T-helper 2 cell treated with Interferon-gamma antibody and Interleukin-4, amounts not matched to agents 100 ng/mL and 5 ng/mL, for 36 hours (primary cell): ENCODE data around the gene FBRS. TPM values are rescaled to one million over a fixed set of nuclear protein-coding genes. Genes with fewer than 3 reads are reported as not detected.
"Not testable (repeated sequence)": the region's sequence is repeated elsewhere in the genome, so short reads cannot be mapped to it uniquely, and the experiment has no call there.

Experiments
- intact Hi-C: fragments of 100-400 bp; cut with micrococcal nuclease; formaldehyde crosslinking; loops from one replicate; pipeline ENCODE4 v1.15.1; 2023
- total RNA-seq: library from RNA; stranded (reverse); gene quantifications from 2 replicates; pipeline ENCODE4 v1.2.3, GENCODE V29; 2022

Gene FBRS
- total RNA-seq, 1 donor from 2014 or later, result 81.1 TPM

- intact Hi-C loops, result loop anchor here (1.0 to 10.0 kb wide), 9 partner anchors 39 to 890 kb away; partner anchors contain the start of genes CFAP119, FBRS, MAZ and PRR14
Observed at GRCh38 chr16:30697264-30698138, 39.3 kb downstream of the FBRS start.

GRCh38 chr16:30698139-30698815 is 40.0 kb downstream of the FBRS start:
- intact Hi-C loops, result loop anchor here (1.0 to 10.0 kb wide), 9 partner anchors 40 to 891 kb away; partner anchors contain the start of genes CFAP119, FBRS, MAZ and PRR14

DNA sequence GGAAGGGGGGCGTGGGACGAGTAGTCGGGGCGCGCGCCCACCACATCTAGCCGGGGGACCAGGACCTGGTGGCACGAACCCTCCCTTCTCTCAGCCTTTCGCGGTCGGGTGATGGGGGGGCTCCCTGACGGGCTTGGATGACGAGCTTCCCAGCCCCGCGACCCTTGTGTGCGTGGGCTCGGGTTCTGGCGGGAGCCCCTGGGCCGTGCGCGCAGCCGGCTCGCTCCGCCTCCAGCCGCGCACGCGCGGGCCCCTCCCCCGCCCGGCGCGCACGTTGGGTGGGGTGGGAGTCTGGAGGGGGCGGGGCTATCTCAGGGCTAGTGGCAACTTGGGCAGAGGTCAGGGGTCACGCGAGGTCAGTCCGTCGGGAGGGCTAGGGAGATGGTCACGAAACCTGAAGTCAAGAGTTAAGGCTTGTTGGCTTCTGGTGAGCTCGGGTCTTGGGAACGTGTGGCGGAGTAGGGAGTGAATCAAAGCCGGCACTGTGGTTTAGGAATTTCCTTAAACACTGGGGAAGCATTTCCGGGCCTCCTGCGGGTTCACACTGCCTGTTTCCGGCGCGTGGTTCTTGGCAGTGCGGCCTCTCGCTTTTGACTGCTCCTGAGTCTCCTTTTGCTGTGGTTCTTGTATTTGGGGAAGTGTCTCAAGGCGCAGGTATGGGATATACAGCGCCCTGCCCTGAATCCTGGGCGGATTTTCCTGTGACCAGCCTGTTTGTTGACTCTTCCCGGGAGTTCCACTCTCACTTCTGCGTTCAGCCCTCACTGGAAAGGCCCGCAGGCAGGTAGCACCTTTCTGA is 40.8 kb downstream of the FBRS start, which contains the start of gene SRCAP:
Gene SRCAP (plus strand): TSS at position 356 of the 799 bp plus-strand sequence. CDS start 1,654 bp downstream, outside the sequence.
- intact Hi-C loops, result loop anchor here (1.0 to 10.0 kb wide), 10 partner anchors 41 to 892 kb away; partner anchors contain the start of genes CFAP119, FBRS, MAZ and PRR14

- intact Hi-C loops, result loop anchor here (1.0 to 10.0 kb wide), 5 partner anchors 65 to 892 kb away; partner anchors contain the start of genes MAZ, STX4, ZNF646 and ZNF668
Observed at GRCh38 chr16:30699615-30700099, 41.4 kb downstream of the FBRS start.

DNA sequence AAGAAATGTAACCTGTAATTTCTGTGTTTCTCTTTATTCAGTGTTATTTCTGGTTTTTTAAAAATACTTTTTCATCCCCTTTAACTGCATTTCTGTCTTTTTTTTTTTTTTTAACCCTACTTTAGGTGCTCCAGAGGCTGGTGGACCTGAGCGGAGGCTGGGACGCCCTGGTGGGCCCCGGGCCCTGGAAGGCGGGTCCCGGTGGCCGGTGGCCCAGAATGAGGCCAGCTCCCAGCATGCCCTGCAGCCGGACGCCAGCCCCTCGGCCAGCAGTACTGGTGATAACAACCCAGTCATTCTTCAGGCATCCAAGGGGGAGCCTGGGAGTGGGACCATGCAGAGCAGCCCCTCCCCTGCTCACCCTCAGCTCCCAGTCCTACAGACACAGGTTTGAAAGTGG is 42.3 kb downstream of the FBRS start:
- intact Hi-C loops, result no loop called here

- intact Hi-C loops, result no loop called here
Observed at GRCh38 chr16:30700971-30701370, 42.7 kb downstream of the FBRS start.

GRCh38 chr16:30703071-30703470 is 44.8 kb downstream of the FBRS start:
- intact Hi-C loops, result not testable (repeated sequence)

GRCh38 chr16:30703971-30704370 is 45.7 kb downstream of the FBRS start:
- intact Hi-C loops, result no loop called here

DNA sequence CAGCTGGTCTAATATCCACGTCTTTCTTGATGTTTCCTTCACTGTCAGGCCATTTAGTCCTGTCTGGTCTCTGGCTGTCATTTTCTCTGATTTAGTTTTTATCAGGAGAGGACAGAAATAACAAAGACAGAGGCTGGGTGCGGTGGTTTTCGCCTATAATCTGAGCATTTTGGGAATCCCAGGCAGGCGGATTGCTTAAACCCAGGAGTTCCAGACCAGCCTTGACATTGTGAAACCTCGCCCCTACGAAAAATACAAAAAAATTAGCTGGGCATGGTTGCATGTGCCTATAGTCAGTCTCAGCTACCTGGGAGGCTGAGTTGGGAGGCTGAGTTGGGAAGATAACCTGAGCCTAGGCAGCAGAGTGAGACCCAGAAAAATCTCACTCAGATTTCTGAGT is 47.8 kb downstream of the FBRS start:
- intact Hi-C loops, result no loop called here

DNA sequence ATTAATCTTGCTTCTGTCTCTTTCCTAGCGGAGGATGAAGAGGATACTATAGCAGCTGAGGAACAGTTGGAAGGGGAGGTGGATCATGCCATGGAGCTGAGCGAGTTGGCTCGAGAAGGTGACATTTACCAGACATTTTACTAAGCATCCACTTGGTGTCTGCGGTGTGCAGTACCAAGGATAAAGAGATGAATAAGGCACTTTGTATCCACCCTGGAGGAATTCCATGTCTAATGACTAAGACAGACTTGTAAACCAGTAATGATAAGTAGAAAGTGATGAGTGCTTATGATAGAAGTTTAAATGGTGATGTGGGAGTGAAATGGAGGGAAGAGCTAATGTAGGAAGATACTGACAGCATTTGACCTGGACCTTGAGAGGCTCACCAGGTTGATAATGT is 52.7 kb downstream of the FBRS start:
- intact Hi-C loops, result no loop called here

- intact Hi-C loops, result no loop called here
Observed at GRCh38 chr16:30711712-30712111, 53.5 kb downstream of the FBRS start.

GRCh38 chr16:30715750-30716445 is 57.7 kb downstream of the FBRS start:
- intact Hi-C loops, result no loop called here

DNA sequence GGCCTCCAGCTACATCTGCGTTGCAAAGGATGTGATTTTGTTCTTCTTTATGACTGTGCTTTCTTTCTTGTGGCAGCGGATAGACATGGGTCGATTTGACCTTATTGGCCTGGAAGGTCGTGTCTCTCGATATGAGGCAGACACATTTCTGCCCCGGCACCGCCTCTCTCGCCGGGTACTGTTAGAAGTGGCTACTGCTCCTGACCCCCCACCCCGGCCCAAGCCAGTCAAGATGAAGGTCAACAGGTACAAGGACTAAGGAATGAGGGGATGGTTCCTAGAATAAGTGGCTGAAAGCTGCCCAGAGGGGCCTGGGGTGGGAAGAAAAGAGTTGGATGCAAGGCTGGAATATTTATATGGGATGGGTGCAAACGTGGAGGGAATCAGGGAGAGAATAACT is 61.9 kb downstream of the FBRS start:
- intact Hi-C loops, result no loop called here

Other genes starting within 250 kb of the FBRS start
- 87.8 and 93.3 TPM in 2 replicates for gene DCTPP1, start 228.4 kb upstream of the FBRS start, total RNA-seq
- 73.9 and 78.5 TPM in 2 replicates for gene SEPHS2, start 212.6 kb upstream of the FBRS start, total RNA-seq
- 527 and 528 TPM in 2 replicates for gene ITGAL, start 185.7 kb upstream of the FBRS start, total RNA-seq
- gene ZNF768, start 131.9 kb upstream of the FBRS start, total RNA-seq, result 5.4 and 5.9 TPM in 2 replicates
- 12.1 and 12.7 TPM in 2 replicates for gene ZNF747, start 123.6 kb upstream of the FBRS start, total RNA-seq
- gene ZNF764, start 100.1 kb upstream of the FBRS start, total RNA-seq, result 15.3 and 16.4 TPM in 2 replicates
- gene ZNF688, start 86.7 kb upstream of the FBRS start, total RNA-seq, result 13.9 and 16.4 TPM in 2 replicates
- gene ZNF785, start 72.7 kb upstream of the FBRS start, total RNA-seq, result 15.2 and 18.5 TPM in 2 replicates
- 11.6 and 13.5 TPM in 2 replicates for gene ZNF689, start 48.0 kb upstream of the FBRS start, total RNA-seq
- gene PRR14, start 7.5 kb upstream of the FBRS start, total RNA-seq, result 71.0 and 71.4 TPM in 2 replicates
- gene SRCAP, start 40.7 kb downstream of the FBRS start, total RNA-seq, result 81.8 and 88.3 TPM in 2 replicates
- gene PHKG2, start 90.0 kb downstream of the FBRS start, total RNA-seq, result 44.5 and 47.6 TPM in 2 replicates
- gene CFAP119, start 103.6 kb downstream of the FBRS start, total RNA-seq, result 2.3 and 4.4 TPM in 2 replicates
- 78.2 and 85.5 TPM in 2 replicates for gene RNF40, start 103.9 kb downstream of the FBRS start, total RNA-seq
- gene ZNF629, start 128.8 kb downstream of the FBRS start, total RNA-seq, result 0.25 and 0.43 TPM in 2 replicates
- 22.7 and 22.8 TPM in 2 replicates for gene BCL7C, start 235.6 kb downstream of the FBRS start, total RNA-seq
- 0.32 and 0.41 TPM in 2 replicates for gene CTF1, start 238.2 kb downstream of the FBRS start, total RNA-seq